Stomach (tissue), 4 donors: ENCODE measurements around the gene TNFAIP6.

ENCODE experiments used
- EP300 ChIP-seq: sonication (generic); formaldehyde crosslinking; IDR thresholded peaks from one replicate; pipeline ENCODE4 v1.6.1; 2017; ENCODE audit warnings: antibody characterized with exemption
- POLR2A ChIP-seq, 4 donors: fragments of 450-650 bp; IDR thresholded peaks; one replicate each; pipeline ENCODE4 v1.6.1; 2016; ENCODE audit warnings: antibody characterized with exemption in 4 of 4, control low read depth in 2 of 4, mild to moderate bottlenecking in 1 of 4, moderate library complexity in 1 of 4
- POLR2AphosphoS5 ChIP-seq, 3 donors: sonication (generic); formaldehyde crosslinking; IDR thresholded peaks; one replicate each; pipeline ENCODE4 v1.6.1; 2016; ENCODE audit warnings: antibody characterized with exemption in 3 of 3
- TF ChIP-seq, protein P1 (sequence below), 7 experiments: fragments of 450-650 bp in 4 of 7; fragments of 200-600 bp in 3 of 7; sonication (generic) in 3 of 7; IDR thresholded peaks; one replicate each; pipeline ENCODE4 v1.5.1; 2016 to 2019; ENCODE audit warnings: antibody characterized with exemption in 7 of 7, control low read depth in 2 of 7, mild to moderate bottlenecking in 1 of 7

DNA sequence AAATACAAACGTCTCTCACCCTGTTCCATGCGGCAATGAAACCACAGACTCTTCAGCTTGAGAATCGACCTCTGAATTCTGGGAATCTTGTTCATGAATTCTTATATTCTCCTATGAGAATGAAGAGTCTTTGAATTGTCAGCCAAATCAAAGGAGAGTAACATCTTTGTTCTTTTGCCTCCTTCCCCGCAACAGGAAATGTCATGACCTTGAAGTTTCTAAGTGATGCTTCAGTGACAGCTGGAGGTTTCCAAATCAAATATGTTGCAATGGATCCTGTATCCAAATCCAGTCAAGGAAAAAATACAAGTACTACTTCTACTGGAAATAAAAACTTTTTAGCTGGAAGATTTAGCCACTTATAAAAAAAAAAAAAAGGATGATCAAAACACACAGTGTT is 21.8 kb downstream of the TNFAIP6 start:
- TF ChIP-seq, protein P1, sequence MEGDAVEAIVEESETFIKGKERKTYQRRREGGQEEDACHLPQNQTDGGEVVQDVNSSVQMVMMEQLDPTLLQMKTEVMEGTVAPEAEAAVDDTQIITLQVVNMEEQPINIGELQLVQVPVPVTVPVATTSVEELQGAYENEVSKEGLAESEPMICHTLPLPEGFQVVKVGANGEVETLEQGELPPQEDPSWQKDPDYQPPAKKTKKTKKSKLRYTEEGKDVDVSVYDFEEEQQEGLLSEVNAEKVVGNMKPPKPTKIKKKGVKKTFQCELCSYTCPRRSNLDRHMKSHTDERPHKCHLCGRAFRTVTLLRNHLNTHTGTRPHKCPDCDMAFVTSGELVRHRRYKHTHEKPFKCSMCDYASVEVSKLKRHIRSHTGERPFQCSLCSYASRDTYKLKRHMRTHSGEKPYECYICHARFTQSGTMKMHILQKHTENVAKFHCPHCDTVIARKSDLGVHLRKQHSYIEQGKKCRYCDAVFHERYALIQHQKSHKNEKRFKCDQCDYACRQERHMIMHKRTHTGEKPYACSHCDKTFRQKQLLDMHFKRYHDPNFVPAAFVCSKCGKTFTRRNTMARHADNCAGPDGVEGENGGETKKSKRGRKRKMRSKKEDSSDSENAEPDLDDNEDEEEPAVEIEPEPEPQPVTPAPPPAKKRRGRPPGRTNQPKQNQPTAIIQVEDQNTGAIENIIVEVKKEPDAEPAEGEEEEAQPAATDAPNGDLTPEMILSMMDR (IDR thresholded peaks at IDR 0.05), result no peak
- no peak for TF ChIP-seq POLR2AphosphoS5 (IDR thresholded peaks at IDR 0.05)
- TF ChIP-seq POLR2A (IDR thresholded peaks at IDR 0.05), result no peak
- TF ChIP-seq EP300, result no peak
